GM10248 (cell line): ENCODE measurements around the gene MYOG.

Source experiments
- CTCF ChIA-PET: fragments of 300-600 bp; sonication (Branson Sonifier 250); formaldehyde crosslinking; extraction: SDS; loops from one replicate; lab custom pipeline; 2021; ENCODE audit warnings: antibody characterized with exemption; lab: Yijun Ruan, JAX
- POLR2A ChIA-PET: fragments of 350-650 bp; sonication (Branson Sonifier 250); formaldehyde crosslinking; extraction: SDS; loops from one replicate; lab custom pipeline; 2020; ENCODE audit warnings: antibody characterized with exemption; lab: Yijun Ruan, JAX
- DNase-seq: peaks from one replicate; pipeline ENCODE4 v3.0.0; 2012; ENCODE audit errors: extremely low spot score
- TF ChIP-seq, protein P1 (sequence below): IDR thresholded peaks from 2 replicates; pipeline ENCODE4 v1.5.1; 2012; ENCODE audit warnings: mild to moderate bottlenecking, low read depth; ENCODE audit errors: extremely low read depth, missing control alignments, control extremely low read depth

Gene MYOG

DNA sequence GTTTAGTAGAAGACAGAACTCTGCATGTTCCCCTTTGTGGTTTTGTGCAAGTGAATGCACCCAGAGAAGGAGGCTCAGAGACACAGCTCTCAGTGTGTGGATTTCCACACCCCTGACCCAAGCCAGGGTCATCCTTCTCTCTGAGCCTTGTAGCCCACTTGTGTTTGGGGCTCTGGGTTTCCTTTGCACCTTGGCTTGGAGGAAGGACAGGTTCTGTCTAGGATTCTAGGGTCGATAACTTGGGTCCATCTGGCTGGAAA is 27.2 kb downstream of the MYOG start:
- POLR2A ChIA-PET: no interaction called here
- no peak for DNase-seq
- TF ChIP-seq, protein P1, sequence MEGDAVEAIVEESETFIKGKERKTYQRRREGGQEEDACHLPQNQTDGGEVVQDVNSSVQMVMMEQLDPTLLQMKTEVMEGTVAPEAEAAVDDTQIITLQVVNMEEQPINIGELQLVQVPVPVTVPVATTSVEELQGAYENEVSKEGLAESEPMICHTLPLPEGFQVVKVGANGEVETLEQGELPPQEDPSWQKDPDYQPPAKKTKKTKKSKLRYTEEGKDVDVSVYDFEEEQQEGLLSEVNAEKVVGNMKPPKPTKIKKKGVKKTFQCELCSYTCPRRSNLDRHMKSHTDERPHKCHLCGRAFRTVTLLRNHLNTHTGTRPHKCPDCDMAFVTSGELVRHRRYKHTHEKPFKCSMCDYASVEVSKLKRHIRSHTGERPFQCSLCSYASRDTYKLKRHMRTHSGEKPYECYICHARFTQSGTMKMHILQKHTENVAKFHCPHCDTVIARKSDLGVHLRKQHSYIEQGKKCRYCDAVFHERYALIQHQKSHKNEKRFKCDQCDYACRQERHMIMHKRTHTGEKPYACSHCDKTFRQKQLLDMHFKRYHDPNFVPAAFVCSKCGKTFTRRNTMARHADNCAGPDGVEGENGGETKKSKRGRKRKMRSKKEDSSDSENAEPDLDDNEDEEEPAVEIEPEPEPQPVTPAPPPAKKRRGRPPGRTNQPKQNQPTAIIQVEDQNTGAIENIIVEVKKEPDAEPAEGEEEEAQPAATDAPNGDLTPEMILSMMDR: no peak
- CTCF ChIA-PET: interaction anchor here (1.2 to 3.3 kb wide), 3 partner anchors 19 to 284 kb away, joined by 3 to 20 read pairs (median 3); no protein-coding TSS in a partner anchor

DNA sequence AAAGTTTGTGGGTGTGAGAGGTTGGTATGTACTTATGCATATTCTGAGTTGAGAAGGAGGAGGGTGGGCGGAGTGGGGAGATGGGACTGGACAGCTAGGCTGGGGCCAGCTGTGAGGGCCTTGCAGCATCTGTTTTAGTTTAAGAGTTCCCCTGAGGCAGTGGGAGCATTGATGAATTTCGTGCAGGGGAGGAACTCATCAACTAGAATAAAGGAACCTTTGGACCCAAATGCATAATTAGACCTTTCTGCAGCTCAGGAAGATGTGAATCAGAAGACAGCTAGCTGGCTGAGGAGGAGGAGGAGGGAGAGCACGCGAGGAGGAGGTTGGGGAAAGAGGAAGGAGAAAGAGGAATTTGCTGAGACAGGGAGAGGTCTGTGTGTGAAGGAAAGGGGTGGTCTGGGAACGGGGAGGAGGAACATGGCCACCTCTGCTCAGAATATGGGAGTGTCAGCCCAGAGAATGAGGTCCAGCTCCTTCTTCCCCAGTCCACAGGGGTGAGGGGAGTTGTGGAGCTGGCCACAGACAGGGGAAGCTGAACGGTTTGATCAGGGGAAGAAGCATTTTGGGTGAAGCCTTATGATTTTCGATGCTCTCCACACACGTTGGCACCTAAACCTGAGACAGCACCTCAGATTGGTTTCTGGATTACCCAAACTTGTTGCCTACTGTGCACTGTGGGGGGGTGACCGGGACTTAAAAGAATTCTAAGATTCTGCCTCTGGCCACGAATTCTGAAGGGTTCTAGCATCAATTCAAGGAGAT is 27.7 kb downstream of the MYOG start:
- POLR2A ChIA-PET: no interaction called here
- CTCF ChIA-PET: interaction anchor here (0.8 to 3.3 kb wide), 8 partner anchors 7 to 285 kb away, joined by 3 to 20 read pairs (median 4); no protein-coding TSS in a partner anchor
- no peak for DNase-seq
- TF ChIP-seq, protein P1: no peak

GRCh38 chr1:203056516-203056915 is 29.3 kb downstream of the MYOG start:
- DNase-seq: no peak
- ChIA-PET POLR2A (no interaction called here), CTCF (interaction anchor here (0.5 to 9.2 kb wide), 6 partner anchors 9 to 128 kb away, joined by 3 to 77 read pairs (median 5); no protein-coding TSS in a partner anchor)
- TF ChIP-seq, protein P1: no peak

DNA sequence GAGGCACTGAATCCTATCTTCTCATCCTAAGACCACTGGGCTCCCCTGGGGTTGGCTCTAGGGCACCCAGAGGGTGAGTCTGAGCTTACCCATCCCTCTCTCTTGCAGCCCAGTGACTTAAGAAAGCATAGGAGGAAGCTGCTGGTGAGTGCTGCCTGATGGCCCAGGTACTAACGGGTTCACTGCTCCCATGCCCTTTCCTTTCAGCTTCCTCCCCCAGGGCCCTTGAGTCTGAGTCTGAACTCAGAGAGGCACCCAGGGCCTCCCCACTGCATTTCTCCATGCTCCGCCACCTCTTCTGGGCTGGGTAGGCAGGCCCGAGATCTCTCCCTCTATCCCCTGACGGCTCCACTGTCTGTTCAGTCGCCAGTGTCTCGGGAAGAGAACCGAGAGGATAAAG is 29.8 kb downstream of the MYOG start:
- no peak for DNase-seq
- ChIA-PET POLR2A (no interaction called here), CTCF (interaction anchor here (0.5 to 9.2 kb wide), 6 partner anchors 10 to 128 kb away, joined by 3 to 77 read pairs (median 3); no protein-coding TSS in a partner anchor)
- TF ChIP-seq, protein P1: no peak

DNA sequence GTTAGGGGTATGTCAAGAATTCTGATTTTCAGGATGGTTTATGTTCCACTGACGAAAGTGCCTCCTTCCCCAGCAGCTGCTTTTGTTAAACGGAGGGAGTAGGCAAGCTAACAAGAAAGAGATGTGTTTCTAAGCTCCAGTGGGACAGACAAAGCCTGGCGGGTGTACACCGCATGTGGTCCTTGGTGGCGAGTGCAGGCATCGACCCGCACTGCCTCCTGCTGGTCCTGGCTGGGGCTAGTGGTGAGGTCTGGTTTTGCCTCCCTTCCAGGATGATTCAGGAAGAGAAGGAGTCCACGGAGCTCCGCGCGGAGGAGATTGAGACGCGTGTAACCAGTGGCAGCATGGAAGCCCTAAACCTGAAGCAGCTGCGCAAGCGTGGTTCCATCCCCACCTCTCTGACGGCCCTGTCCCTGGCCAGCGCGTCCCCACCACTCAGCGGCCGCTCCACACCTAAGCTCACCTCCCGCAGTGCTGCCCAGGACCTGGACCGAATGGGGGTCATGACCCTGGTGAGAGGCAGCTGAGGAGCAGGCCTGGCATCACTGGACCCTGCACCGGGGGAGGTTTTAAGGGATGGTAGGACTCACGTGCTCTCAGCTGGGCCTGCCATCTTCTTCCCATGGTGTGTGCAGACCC is 30.5 kb downstream of the MYOG start:
- ChIA-PET POLR2A (no interaction called here), CTCF (interaction anchor here (0.8 to 9.2 kb wide), 7 partner anchors 10 to 212 kb away, joined by 3 to 77 read pairs (median 3); no protein-coding TSS in a partner anchor)
- no peak for DNase-seq
- TF ChIP-seq, protein P1: no peak

GRCh38 chr1:203054642-203055041 is 31.2 kb downstream of the MYOG start:
- POLR2A ChIA-PET: no interaction called here
- CTCF ChIA-PET: interaction anchor here (0.8 to 9.2 kb wide), 5 partner anchors 13 to 213 kb away, joined by 3 to 77 read pairs (median 5); no protein-coding TSS in a partner anchor
- TF ChIP-seq, protein P1: no peak
- no peak for DNase-seq
